Activated CD8-positive, alpha-beta T cell treated with anti-CD3 and anti-CD28 coated beads for 36 hours (primary cell): ENCODE measurements around the gene NCBP2. TPM values are rescaled to one million over a fixed set of nuclear protein-coding genes. Genes with fewer than 3 reads are reported as not detected.
A peak's percentile ranks its signal among the peaks of the same experiment; 100 is the strongest.

ENCODE experiments used
- ATAC-seq: fragments of 200-7000 bp; cut with Tn5 transposase; one replicate; pipeline ENCODE4 v1.10.0; 2021; ENCODE audit warnings: mild to moderate bottlenecking, moderate library complexity
- CTCF ChIA-PET: fragments of 350-600 bp; sonication (Branson Sonifier 250); formaldehyde crosslinking; loops from one replicate; lab custom pipeline; 2021; ENCODE audit warnings: antibody characterized with exemption; lab: Charles Lee
- POLR2A ChIA-PET: fragments of 350-600 bp; sonication (Branson Sonifier 250); formaldehyde crosslinking; loops from one replicate; lab custom pipeline; 2021; ENCODE audit warnings: antibody characterized with exemption; lab: Charles Lee
- DNase-seq: peaks from one replicate; pipeline ENCODE4 v3.0.0-alpha.2; 2020
- H3K27ac Mint-ChIP-seq: one replicate; pipeline ENCODE4 v1.8.0; 2021; ENCODE audit warnings: mild to moderate bottlenecking, mixed read lengths
- H3K27me3 Mint-ChIP-seq: one replicate; pipeline ENCODE4 v1.8.0; 2021; ENCODE audit warnings: mixed read lengths
- H3K36me3 Mint-ChIP-seq: one replicate; pipeline ENCODE4 v1.8.0; 2021; ENCODE audit warnings: low read depth, mixed read lengths
- H3K4me1 Mint-ChIP-seq: one replicate; pipeline ENCODE4 v1.8.0; 2021; ENCODE audit warnings: low read depth, mixed read lengths
- H3K4me3 Mint-ChIP-seq: one replicate; pipeline ENCODE4 v1.8.0; 2021; ENCODE audit warnings: mild to moderate bottlenecking, moderate library complexity, mixed read lengths
- H3K9me3 Mint-ChIP-seq: one replicate; pipeline ENCODE4 v1.8.0; 2021; ENCODE audit warnings: mixed read lengths
- intact Hi-C: fragments of 100-400 bp; cut with micrococcal nuclease; formaldehyde crosslinking; loops from one replicate; pipeline ENCODE4 v1.10.0; 2022
- total RNA-seq, 2 experiments: library from RNA; stranded (reverse); gene quantifications; one replicate each; pipeline ENCODE4 v1.2.3, GENCODE V29; 2021
- TF ChIP-seq, protein P1 (sequence below): fragments of 200-600 bp; IDR thresholded peaks from one replicate; pipeline ENCODE4 v1.8.0; 2022; ENCODE audit warnings: antibody characterized with exemption, mild to moderate bottlenecking

Gene NCBP2
- total RNA-seq, 2 experiments from 2014 or later = 107 to 111 TPM

DNA sequence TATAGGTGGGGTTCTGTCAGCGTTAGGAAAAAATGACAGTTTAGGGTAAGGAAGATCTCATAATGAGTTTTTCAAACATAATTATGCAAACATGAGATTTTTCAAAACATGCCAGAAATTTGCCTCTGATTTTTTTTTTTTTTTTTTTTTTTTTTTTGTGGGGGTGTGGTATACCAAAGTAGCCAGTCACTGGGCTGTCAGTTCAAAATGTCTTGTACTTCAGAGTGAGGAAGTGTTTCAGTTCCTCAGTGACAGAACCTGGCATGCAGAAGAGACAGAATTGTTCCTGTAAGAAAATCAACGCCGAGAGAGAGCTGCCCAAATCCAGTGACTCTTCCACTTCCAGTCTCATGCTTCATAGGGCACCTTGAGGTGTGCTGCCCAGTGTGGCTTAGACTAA is 9.7 kb downstream of the NCBP2 start:
- Mint-ChIP-seq H3K36me3 (peaks cover 47% of the 10 kb centered on the region), H3K27me3 (no peaks in the 10 kb centered on the region), H3K27ac (no peak overlapping the region), H3K9me3 (no peaks in the 10 kb centered on the region), H3K4me3 (no peak overlapping the region), H3K4me1 (peaks cover 2% of the 10 kb centered on the region)
- intact Hi-C loops = no loop called here
- ATAC-seq (no peak), DNase-seq (no peak)
- POLR2A ChIA-PET = interaction anchor here (3.0 kb wide), 1 partner anchor 10 kb away, joined by 14 read pairs; the partner anchor contains the start of gene NCBP2
- TF ChIP-seq, protein P1, sequence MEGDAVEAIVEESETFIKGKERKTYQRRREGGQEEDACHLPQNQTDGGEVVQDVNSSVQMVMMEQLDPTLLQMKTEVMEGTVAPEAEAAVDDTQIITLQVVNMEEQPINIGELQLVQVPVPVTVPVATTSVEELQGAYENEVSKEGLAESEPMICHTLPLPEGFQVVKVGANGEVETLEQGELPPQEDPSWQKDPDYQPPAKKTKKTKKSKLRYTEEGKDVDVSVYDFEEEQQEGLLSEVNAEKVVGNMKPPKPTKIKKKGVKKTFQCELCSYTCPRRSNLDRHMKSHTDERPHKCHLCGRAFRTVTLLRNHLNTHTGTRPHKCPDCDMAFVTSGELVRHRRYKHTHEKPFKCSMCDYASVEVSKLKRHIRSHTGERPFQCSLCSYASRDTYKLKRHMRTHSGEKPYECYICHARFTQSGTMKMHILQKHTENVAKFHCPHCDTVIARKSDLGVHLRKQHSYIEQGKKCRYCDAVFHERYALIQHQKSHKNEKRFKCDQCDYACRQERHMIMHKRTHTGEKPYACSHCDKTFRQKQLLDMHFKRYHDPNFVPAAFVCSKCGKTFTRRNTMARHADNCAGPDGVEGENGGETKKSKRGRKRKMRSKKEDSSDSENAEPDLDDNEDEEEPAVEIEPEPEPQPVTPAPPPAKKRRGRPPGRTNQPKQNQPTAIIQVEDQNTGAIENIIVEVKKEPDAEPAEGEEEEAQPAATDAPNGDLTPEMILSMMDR = no peak
- CTCF ChIA-PET = no interaction called here

DNA sequence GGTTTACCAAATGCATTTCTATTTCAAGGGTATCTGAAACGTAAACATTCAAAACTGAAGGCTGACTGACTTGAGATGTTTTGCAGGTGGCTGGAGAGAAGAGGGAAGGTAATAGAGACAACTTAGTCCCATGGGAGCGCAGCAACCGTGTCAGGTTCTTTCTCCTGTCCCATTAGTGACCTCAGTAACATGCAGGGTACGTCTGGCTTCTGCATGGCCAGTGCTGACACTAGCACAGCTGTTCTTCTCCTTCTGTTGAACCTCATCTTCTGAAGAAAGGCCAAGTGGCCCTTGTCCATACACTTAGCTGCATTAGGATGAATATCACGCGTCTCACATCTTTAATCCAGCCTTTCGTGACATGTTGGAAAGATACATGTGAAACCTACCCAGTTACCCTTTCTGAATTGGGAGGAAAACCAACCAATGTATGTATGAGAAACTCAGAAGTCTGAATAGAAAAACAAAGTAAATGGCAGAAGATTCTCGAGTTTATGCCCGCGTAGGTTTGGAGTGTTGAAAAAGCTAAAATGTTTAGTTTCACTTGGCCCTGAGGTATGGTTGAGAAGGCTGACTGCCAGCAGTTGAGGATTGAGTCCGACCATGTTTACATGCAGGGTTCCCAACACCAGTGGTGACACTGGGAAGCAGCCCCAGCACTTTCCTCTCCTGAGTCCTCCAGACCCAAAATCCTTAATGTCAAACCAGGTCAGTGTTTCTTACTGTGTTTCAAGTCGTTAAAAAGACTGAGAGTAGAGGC is 10.3 kb downstream of the NCBP2 start:
- H3K9me3 Mint-ChIP-seq = no peaks in the 10 kb centered on the region
- no peak overlapping the region for H3K4me3 Mint-ChIP-seq
- TF ChIP-seq, protein P1 = no peak
- H3K27me3 Mint-ChIP-seq = no peaks in the 10 kb centered on the region
- ChIA-PET CTCF (interaction anchor here (1.1 to 1.9 kb wide), 4 partner anchors 8 to 98 kb away, joined by 3 to 4 read pairs (median 4); partner anchors contain the start of gene MELTF), POLR2A (interaction anchor here (3.0 kb wide), 1 partner anchor 10 kb away, joined by 14 read pairs; the partner anchor contains the start of gene NCBP2)
- no peak for ATAC-seq
- no peak overlapping the region for H3K27ac Mint-ChIP-seq
- no peaks in the 10 kb centered on the region for H3K4me1 Mint-ChIP-seq
- peaks cover 41% of the 10 kb centered on the region for H3K36me3 Mint-ChIP-seq
- no peak for DNase-seq
- intact Hi-C loops = no loop called here

DNA sequence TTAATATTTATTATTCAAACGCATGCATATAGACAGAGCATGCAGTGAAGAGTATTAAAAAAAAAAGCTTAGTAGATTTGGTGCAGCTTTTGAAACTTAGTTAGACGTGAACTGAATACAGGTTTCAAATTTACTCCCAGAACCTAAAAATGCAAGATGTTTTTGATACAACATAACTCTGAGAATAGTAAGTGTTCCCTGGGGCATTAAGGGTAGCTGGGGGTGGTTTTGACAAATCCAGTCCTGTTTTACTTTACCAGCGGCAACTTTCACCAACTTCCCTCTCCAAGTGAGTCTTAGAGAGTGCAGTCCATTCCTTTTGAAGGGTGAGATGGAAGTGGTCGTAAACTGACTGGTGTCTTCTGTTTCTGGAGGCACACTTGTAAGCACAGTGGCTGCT is 11.2 kb downstream of the NCBP2 start:
- ATAC-seq (no peak), DNase-seq (no peak)
- Mint-ChIP-seq H3K27ac (no peak overlapping the region), H3K27me3 (no peaks in the 10 kb centered on the region), H3K9me3 (no peaks in the 10 kb centered on the region), H3K4me1 (no peaks in the 10 kb centered on the region), H3K4me3 (no peak overlapping the region), H3K36me3 (peaks cover 33% of the 10 kb centered on the region)
- CTCF ChIA-PET = interaction anchor here (1.1 to 1.9 kb wide), 4 partner anchors 9 to 98 kb away, joined by 3 to 4 read pairs (median 4); partner anchors contain the start of gene MELTF
- intact Hi-C loops = no loop called here
- TF ChIP-seq, protein P1 = no peak
- POLR2A ChIA-PET = interaction anchor here (3.0 kb wide), 1 partner anchor 11 kb away, joined by 14 read pairs; the partner anchor contains the start of gene NCBP2

DNA sequence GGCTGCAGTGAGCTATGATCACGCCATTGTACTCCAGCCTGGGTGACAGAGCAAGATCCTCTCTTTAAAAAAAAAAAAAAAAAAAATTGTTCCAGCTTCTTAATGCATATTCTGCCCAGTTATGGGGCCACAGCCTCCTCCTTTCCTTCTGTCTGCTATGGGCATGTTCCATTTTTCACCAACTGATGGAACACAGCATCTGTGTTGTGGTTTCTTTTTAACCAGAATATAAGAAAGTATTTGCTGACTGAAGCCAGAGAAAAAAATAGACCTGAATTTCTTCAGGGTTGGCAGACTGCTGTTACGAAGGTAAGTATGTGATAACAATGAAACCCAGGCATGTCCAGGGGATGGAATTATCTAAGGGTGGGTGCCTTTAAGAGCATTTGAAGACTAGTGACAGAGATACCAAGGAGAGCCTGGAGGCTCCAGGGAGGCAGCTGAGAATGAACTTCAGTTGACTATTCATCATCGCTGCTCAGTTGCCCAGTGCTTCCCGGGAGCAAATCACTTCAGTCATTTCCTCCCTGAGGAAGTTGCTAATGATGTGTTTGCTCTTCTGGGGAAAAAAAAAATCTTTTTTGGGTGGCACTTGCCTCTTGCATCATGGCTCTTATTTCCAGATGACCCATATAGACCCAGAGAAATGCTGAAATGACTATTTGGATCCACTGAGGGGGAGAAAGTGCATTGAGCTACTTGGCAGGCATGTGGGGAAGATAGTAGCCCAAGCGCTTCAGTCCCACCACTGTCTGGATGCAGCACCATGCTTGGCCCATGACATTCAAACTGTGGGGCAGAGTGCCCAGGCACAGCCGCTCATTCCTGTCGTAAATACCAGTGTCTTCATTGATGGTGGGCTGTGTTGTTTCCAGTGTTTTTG is 14.5 kb downstream of the NCBP2 start:
- H3K36me3 Mint-ChIP-seq = peaks cover 8% of the 10 kb centered on the region
- peak overlapping the region; percentile 35 for H3K27ac Mint-ChIP-seq
- CTCF ChIA-PET = no interaction called here

More for the DNA sequence above, 14.5 kb downstream of the NCBP2 start:
- no peaks in the 10 kb centered on the region for H3K27me3 Mint-ChIP-seq
- ATAC-seq (no peak), DNase-seq (no peak)
- TF ChIP-seq, protein P1 = no peak
- POLR2A ChIA-PET = interaction anchor here (0.6 to 1.2 kb wide), 3 partner anchors 14 to 609 kb away, joined by 3 to 5 read pairs (median 3); partner anchors contain the start of gene NCBP2
- H3K9me3 Mint-ChIP-seq = no peaks in the 10 kb centered on the region
- intact Hi-C loops = no loop called here
- no peaks in the 10 kb centered on the region for H3K4me1 Mint-ChIP-seq
- no peak overlapping the region for H3K4me3 Mint-ChIP-seq
